Progenitor cell of endocrine pancreas (in vitro differentiated cells): Measurements from ENCODE around the gene LAMA5. TPM values are rescaled to one million over a fixed set of nuclear protein-coding genes. Genes with fewer than 3 reads are reported as not detected.
A peak's percentile ranks its signal among the peaks of the same experiment; 100 is the strongest.

Experiments
- DNase-seq: peaks from one replicate; pipeline ENCODE4 v3.0.0; 2021; ENCODE audit warnings: low spot score; ENCODE audit not compliant: unreplicated experiment
- H3K27ac Mint-ChIP-seq: 2 replicates; pipeline ENCODE4 v1.8.0; 2021; ENCODE audit warnings: mild to moderate bottlenecking, moderate library complexity, mixed read lengths
- H3K27me3 Mint-ChIP-seq: 2 replicates; pipeline ENCODE4 v1.8.0; 2021; ENCODE audit warnings: mixed read lengths
- H3K36me3 Mint-ChIP-seq: 2 replicates; pipeline ENCODE4 v1.8.0; 2022; ENCODE audit warnings: mixed read lengths; ENCODE audit not compliant: insufficient read depth
- H3K4me1 Mint-ChIP-seq: 2 replicates; pipeline ENCODE4 v1.8.0; 2021; ENCODE audit warnings: low read depth, mixed read lengths
- H3K4me3 Mint-ChIP-seq: 2 replicates; pipeline ENCODE4 v1.8.0; 2021; ENCODE audit warnings: low read depth, mild to moderate bottlenecking, moderate library complexity, mixed read lengths
- H3K9me3 Mint-ChIP-seq: 2 replicates; pipeline ENCODE4 v1.8.0; 2021; ENCODE audit warnings: low read depth, mixed read lengths
- total RNA-seq: library from RNA; stranded (reverse); gene quantifications from 2 replicates; pipeline ENCODE4 v1.2.1, GENCODE V29; 2021
- TF ChIP-seq, protein P1 (sequence below): fragments of 200-600 bp; sonication (generic); IDR thresholded peaks from one replicate; pipeline ENCODE4 v1.5.0; 2021; ENCODE audit warnings: antibody characterized with exemption, mild to moderate bottlenecking; ENCODE audit not compliant: unreplicated experiment

The LAMA5 gene
- total RNA-seq, 1 donor from 2014 or later, result 252 TPM

DNA sequence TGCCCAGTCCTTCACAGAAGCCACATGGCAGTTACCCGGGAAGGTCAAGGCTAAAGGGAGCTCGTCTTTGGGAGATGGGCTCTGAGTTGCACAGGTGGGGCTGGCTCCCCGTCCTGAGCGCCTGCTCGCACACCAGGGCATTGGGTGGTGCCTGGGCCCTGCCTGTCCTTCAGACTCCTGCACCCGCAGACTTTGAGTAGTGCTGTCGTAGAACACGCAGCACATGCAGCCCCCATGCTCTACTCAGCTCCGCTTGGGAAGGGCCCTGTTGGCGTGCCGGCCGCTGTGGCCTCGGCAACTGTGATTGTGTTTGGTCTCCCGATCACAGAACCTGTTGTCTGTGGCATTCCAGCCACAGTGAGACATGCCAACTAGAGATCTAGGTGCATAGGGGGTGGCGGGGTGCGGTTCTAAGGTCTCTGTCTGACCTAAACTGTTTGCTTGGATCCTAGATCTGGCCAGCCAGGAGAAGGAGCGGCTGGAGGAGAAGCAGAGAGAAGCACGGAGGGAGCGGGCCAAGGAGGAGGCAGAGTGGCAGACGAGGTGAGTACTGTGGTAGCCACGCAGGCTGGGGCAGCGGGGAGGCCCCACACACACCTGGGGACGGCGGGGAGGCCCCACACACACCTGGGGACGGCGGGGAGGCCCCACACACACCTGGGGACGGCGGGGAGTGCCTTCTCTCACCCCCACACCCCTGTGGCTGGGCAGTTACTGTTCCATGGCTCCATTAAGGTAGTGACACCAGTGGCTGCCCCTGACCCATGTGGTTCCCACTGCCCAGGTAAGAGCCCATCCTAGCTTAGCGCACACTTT lies 75.7 kb downstream of the LAMA5 start:
- no peak overlapping the region for H3K4me3 Mint-ChIP-seq
- no peaks in the 10 kb centered on the region for H3K9me3 Mint-ChIP-seq
- H3K27me3 Mint-ChIP-seq, result no peaks in the 10 kb centered on the region
- TF ChIP-seq, protein P1, sequence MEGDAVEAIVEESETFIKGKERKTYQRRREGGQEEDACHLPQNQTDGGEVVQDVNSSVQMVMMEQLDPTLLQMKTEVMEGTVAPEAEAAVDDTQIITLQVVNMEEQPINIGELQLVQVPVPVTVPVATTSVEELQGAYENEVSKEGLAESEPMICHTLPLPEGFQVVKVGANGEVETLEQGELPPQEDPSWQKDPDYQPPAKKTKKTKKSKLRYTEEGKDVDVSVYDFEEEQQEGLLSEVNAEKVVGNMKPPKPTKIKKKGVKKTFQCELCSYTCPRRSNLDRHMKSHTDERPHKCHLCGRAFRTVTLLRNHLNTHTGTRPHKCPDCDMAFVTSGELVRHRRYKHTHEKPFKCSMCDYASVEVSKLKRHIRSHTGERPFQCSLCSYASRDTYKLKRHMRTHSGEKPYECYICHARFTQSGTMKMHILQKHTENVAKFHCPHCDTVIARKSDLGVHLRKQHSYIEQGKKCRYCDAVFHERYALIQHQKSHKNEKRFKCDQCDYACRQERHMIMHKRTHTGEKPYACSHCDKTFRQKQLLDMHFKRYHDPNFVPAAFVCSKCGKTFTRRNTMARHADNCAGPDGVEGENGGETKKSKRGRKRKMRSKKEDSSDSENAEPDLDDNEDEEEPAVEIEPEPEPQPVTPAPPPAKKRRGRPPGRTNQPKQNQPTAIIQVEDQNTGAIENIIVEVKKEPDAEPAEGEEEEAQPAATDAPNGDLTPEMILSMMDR, result no peak
- DNase-seq, result no peak
- peaks cover 19% of the 10 kb centered on the region for H3K36me3 Mint-ChIP-seq
- H3K27ac Mint-ChIP-seq, result peak overlapping the region; percentile 78
- no peaks in the 10 kb centered on the region for H3K4me1 Mint-ChIP-seq

DNA sequence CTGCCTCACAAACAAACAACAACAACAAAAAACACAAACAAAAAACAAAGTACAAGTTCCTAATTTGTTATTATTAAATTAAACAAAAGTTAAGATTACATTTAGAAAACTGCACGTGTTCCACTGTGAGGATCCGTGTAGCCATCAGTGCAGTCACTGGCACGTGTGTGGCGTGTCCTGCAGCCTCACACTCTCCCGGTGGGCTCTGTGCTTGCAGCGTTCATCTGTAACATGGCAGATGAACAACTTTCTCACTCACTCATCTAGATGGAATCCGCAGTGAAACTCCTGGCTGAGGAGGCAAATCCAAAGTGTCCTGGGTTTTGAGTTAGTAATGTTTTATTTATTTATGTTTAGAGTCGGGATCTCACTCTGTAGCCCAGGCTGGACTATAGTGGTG lies 77.2 kb downstream of the LAMA5 start:
- peaks cover 17% of the 10 kb centered on the region for H3K36me3 Mint-ChIP-seq
- no peak overlapping the region for H3K27ac Mint-ChIP-seq
- no peak for DNase-seq
- TF ChIP-seq, protein P1, result no peak
- H3K9me3 Mint-ChIP-seq, result no peaks in the 10 kb centered on the region
- no peak overlapping the region for H3K4me3 Mint-ChIP-seq
- no peaks in the 10 kb centered on the region for H3K4me1 Mint-ChIP-seq
- H3K27me3 Mint-ChIP-seq, result no peaks in the 10 kb centered on the region

DNA sequence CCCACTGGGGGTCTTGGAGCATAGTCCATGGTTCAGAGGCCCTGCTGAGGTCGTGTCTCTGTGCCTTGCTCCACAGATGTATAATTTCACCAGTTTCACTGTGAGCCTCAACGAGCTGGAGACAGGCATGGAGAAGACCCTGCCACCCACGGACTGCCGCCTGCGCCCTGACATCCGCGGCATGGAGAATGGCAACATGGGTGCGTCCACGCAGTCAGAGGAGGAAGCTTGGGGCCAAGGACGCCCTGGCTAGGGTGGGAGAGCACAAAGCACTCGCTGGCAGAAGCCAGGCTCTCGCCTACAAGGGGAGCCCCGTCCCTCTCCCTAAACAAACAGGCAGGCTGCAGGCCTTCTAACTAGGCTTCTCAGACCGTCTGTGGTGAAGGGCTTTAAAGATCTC lies 78.0 kb downstream of the LAMA5 start:
- H3K4me1 Mint-ChIP-seq, result no peaks in the 10 kb centered on the region
- no peaks in the 10 kb centered on the region for H3K9me3 Mint-ChIP-seq
- DNase-seq, result no peak
- H3K36me3 Mint-ChIP-seq, result peaks cover 19% of the 10 kb centered on the region
- no peak overlapping the region for H3K27ac Mint-ChIP-seq
- TF ChIP-seq, protein P1, result no peak
- no peaks in the 10 kb centered on the region for H3K27me3 Mint-ChIP-seq
- no peak overlapping the region for H3K4me3 Mint-ChIP-seq

DNA sequence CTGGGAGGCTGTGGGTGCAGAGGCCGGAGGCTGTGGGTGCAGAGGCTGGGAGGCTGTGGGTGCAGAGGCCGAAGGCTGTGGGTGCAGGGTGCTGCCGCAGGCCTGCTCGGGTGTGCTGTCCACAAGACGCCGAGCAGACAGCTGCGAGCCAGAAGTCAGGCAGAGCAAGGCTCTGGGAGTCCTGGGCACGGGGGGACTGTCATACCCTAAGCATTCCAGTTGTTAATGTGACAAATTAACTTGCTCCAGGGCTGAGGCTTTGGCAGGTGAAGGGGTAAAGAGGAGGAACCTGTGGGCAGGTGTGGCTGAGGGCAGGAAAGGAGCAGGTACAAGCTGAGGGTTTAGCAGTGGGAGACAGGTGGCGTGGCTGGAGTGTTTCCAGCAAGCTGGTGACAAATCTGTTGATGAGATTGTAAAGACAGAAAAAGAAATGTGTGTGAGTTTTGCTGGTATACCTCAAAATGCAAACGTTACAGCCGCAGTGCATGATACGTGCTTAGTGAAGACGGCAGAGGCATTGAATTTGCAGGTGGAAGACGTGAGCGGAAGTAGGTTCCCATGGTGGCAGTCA lies 78.5 kb downstream of the LAMA5 start:
- peaks cover 18% of the 10 kb centered on the region for H3K36me3 Mint-ChIP-seq
- no peak for DNase-seq
- H3K9me3 Mint-ChIP-seq, result no peaks in the 10 kb centered on the region
- no peaks in the 10 kb centered on the region for H3K4me1 Mint-ChIP-seq
- no peaks in the 10 kb centered on the region for H3K27me3 Mint-ChIP-seq
- no peak overlapping the region for H3K27ac Mint-ChIP-seq
- TF ChIP-seq, protein P1, result no peak
- no peak overlapping the region for H3K4me3 Mint-ChIP-seq

DNA sequence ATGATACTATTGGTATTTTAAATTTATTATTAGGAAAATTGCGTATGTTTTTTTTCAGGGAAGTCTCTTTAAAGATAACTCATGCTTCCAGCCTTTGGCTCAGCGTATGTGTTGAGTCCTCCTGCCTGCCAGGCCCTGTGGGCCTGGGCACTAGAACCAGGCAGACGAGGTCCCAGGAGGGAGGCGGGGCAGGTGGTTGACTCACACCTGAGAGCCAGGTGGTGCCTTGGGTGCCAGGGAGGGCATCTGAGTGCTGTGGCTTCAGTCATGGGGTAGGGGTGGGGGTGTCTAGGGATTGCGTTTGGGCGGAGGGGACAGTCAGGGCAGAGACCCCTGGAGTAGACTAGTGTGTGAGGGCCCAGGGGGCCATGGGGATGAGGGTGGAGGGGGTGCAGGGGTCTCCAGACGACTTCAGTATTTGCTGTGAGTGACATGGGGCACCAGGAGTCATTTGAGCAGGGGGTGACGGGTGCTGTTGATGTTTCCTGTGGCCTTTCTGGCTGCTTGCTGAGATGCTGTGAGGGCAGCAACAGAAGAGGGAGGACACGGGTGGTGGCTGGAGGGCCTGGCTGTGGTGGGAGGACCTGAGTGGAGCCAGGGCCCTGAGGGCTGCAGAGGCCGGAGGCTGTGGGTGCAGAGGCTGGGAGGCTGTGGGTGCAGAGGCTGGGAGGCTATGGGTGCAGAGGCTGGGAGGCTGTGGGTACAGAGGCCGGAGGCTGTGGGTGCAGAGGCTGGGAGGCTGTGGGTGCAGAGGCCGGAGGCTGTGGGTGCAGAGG lies 79.2 kb downstream of the LAMA5 start:
- peaks cover 15% of the 10 kb centered on the region for H3K36me3 Mint-ChIP-seq
- TF ChIP-seq, protein P1, result no peak
- no peak overlapping the region for H3K27ac Mint-ChIP-seq

More for the DNA sequence above, 79.2 kb downstream of the LAMA5 start:
- no peaks in the 10 kb centered on the region for H3K9me3 Mint-ChIP-seq
- no peak for DNase-seq
- H3K4me1 Mint-ChIP-seq, result no peaks in the 10 kb centered on the region
- no peak overlapping the region for H3K4me3 Mint-ChIP-seq
- H3K27me3 Mint-ChIP-seq, result no peaks in the 10 kb centered on the region
